Stimulated activated CD8-positive, alpha-beta memory T cell treated with anti-CD3 and anti-CD28 coated beads, Interleukin-15, amount 100 ng/mL, for 48 hours (primary cell): ENCODE results near the gene TENM3.

Experiments used
- DNase-seq, 2 donors: peaks; one replicate each; pipeline ENCODE4 v3.0.0-alpha.2; 2020; ENCODE audit warnings: low read depth in 2 of 2

Gene TENM3

GRCh38 chr4:182288534-182288933 lies 45.3 kb downstream of the TENM3 start:
- no peak for DNase-seq

GRCh38 chr4:182289809-182290208 lies 46.6 kb downstream of the TENM3 start:
- DNase-seq = no peak

GRCh38 chr4:182291175-182291574 lies 48.0 kb downstream of the TENM3 start:
- no peak for DNase-seq

GRCh38 chr4:182291597-182292270 lies 48.5 kb downstream of the TENM3 start:
- DNase-seq = no peak

- DNase-seq = no peak
Measured at GRCh38 chr4:182292612-182293011, 49.4 kb downstream of the TENM3 start.

- DNase-seq = no peak
Measured at GRCh38 chr4:182293691-182294255, 50.6 kb downstream of the TENM3 start.

GRCh38 chr4:182294451-182294850 lies 51.2 kb downstream of the TENM3 start:
- DNase-seq = no peak

- no peak for DNase-seq
Measured at GRCh38 chr4:182297659-182298058, 54.5 kb downstream of the TENM3 start.

GRCh38 chr4:182301736-182302135 lies 58.5 kb downstream of the TENM3 start:
- DNase-seq = no peak

- DNase-seq = no peak
Measured at GRCh38 chr4:182303847-182304246, 60.6 kb downstream of the TENM3 start.

- no peak for DNase-seq
Measured at GRCh38 chr4:182306792-182307507, 63.7 kb downstream of the TENM3 start.

GRCh38 chr4:182307746-182308145 lies 64.5 kb downstream of the TENM3 start:
- DNase-seq = no peak

- DNase-seq = no peak
Measured at GRCh38 chr4:182309877-182310276, 66.7 kb downstream of the TENM3 start.

- no peak for DNase-seq
Measured at GRCh38 chr4:182310316-182310715, 67.1 kb downstream of the TENM3 start.

GRCh38 chr4:182310962-182311361 lies 67.8 kb downstream of the TENM3 start:
- no peak for DNase-seq

- no peak for DNase-seq
Measured at GRCh38 chr4:182314537-182314936, 71.3 kb downstream of the TENM3 start.

GRCh38 chr4:182318256-182318655 lies 75.1 kb downstream of the TENM3 start:
- no peak for DNase-seq

- DNase-seq = no peak
Measured at GRCh38 chr4:182320092-182320491, 76.9 kb downstream of the TENM3 start.

GRCh38 chr4:182320580-182320979 lies 77.4 kb downstream of the TENM3 start:
- DNase-seq = no peak

GRCh38 chr4:182324282-182324681 lies 81.1 kb downstream of the TENM3 start:
- no peak for DNase-seq

GRCh38 chr4:182325397-182325796 lies 82.2 kb downstream of the TENM3 start:
- DNase-seq = no peak

- no peak for DNase-seq
Measured at GRCh38 chr4:182325848-182326255, 82.7 kb downstream of the TENM3 start.

GRCh38 chr4:182328505-182328904 lies 85.3 kb downstream of the TENM3 start:
- DNase-seq = no peak
